Heart left ventricle (tissue), 13 donors: ENCODE data around the gene ATPAF2.

Source experiments
- CTCF ChIP-seq, 12 donors: fragments of 200-600 bp; sonication (generic) in 4 of 12; IDR thresholded peaks; one replicate each; pipeline versions ENCODE4 v1.5.0 to v1.8.0; 2018 to 2022; ENCODE audit warnings: antibody characterized with exemption in 12 of 12, mild to moderate bottlenecking in 5 of 12
- POLR2A ChIP-seq, 2 donors: fragments of 450-650 bp; IDR thresholded peaks; one replicate each; pipeline ENCODE4 v1.6.1; 2017; ENCODE audit warnings: antibody characterized with exemption in 2 of 2, mild to moderate bottlenecking in 2 of 2, moderate library complexity in 2 of 2
- donor health status: ischemic (EF 13 %, LVEDD 7.1; RV severe dilation, severe dysfunction).
- donor health status: DM: no; HTN: yes; CAD: no.
- donor health status: DM: no; HTN: no; CAD: no.
- donor health status: ischemic (EF 25% LVEDD 6.9; RV normal size, moderate dysfunction).
- donor health status: ischemic (EF 25% LVEDD 5.7; RV mildly dilated, moderate dysfunction).
- donor health status: ischemic (EF 35%, LVEDD 5.7; RV mildly dilated, moderate dysfunction).
- donor health status: nonischemic (EF 11% LVEDD 7.7; RV severe dilation, severe dysfunction).
- donor health status: DM: yes; HTN: yes; CAD: no.
- donor health status: PGD.
- donor health status: ischemic (EF 29% LVEDD 5.4; RV normal size, mild dysfunction).
- donor health status: nonischemic (EF 23%, LVEDD 6.1; RV moderate dilation, normal function).

DNA sequence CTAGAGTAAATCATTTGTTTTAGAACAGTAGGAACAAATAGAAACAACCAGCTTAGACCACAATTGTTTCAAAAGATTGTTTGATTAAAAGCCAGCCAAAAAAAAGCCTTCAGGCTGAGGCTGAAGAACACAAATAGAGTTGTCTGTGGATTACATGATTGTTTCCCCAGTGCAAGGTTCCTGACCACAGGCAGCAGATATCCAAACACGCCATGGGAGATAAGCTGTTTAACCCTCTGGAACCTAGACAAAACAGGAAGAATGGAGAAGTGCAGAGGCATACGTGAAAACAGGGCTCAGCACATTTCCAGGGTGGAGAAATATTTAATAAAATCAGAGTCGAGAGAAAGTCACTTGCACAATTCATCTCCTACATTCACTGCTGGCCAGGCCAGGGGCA is 21.0 kb downstream of the ATPAF2 start:
- TF ChIP-seq POLR2A (IDR thresholded peaks at IDR 0.05), result no peak
- TF ChIP-seq CTCF (IDR thresholded peaks at IDR 0.05), result no peak
